ENCODE data around the gene PLEKHA7. TPM values are rescaled to one million over a fixed set of nuclear protein-coding genes. Genes with fewer than 3 reads are reported as not detected.

The PLEKHA7 gene
- total RNA-seq, 4 donors from 2014 or later = 24.1 to 49.3 (median 28.8) TPM

GRCh38 chr11:16839821-16840220 is 174.4 kb downstream of the PLEKHA7 start:
- DNase-seq (ENCODE audit: low spot score) (no peak), ATAC-seq (ENCODE audit: low FRiP score) (no peak)
- no peak for TF ChIP-seq CTCF (IDR thresholded peaks at IDR 0.05)

GRCh38 chr11:16834384-16834783 is 179.8 kb downstream of the PLEKHA7 start:
- DNase-seq (ENCODE audit: low spot score) (no peak), ATAC-seq (ENCODE audit: low FRiP score) (no peak)
- TF ChIP-seq CTCF (IDR thresholded peaks at IDR 0.05) = no peak

GRCh38 chr11:16833026-16833425 is 181.2 kb downstream of the PLEKHA7 start:
- ATAC-seq (ENCODE audit: low FRiP score) (no peak), DNase-seq (ENCODE audit: low spot score) (no peak)
- TF ChIP-seq CTCF (IDR thresholded peaks at IDR 0.05) = no peak

- ATAC-seq (ENCODE audit: low FRiP score) (no peak), DNase-seq (ENCODE audit: low spot score) (no peak)
- TF ChIP-seq CTCF (IDR thresholded peaks at IDR 0.05) = no peak
These were observed 182.0 kb downstream of the PLEKHA7 start for GRCh38 chr11:16832193-16832539.

GRCh38 chr11:16831316-16832192 is 182.7 kb downstream of the PLEKHA7 start:
- TF ChIP-seq CTCF (IDR thresholded peaks at IDR 0.05) = no peak
- ATAC-seq (ENCODE audit: low FRiP score) (no peak), DNase-seq (ENCODE audit: low spot score) (no peak)

GRCh38 chr11:16827139-16827538 is 187.1 kb downstream of the PLEKHA7 start:
- no peak for DNase-seq (ENCODE audit: low spot score)
- ATAC-seq (ENCODE audit: low FRiP score) = no peak
- no peak for TF ChIP-seq CTCF (IDR thresholded peaks at IDR 0.05)

- no peak for TF ChIP-seq CTCF (IDR thresholded peaks at IDR 0.05)
- ATAC-seq (ENCODE audit: low FRiP score) (peak; percentile 67), DNase-seq (ENCODE audit: low spot score) (no peak)
These were observed 188.2 kb downstream of the PLEKHA7 start for GRCh38 chr11:16825968-16826367.

Measured in omental fat pad (tissue), 4 donors.